HEK293 (cell line): ENCODE results near the gene ACER3.

ENCODE experiments used
- CTCF ChIA-PET: fragments of 350-600 bp; formaldehyde crosslinking; extraction: SDS; loops from one replicate; lab custom pipeline; 2021; ENCODE audit warnings: antibody characterized with exemption; lab: Yijun Ruan, JAX
- POLR2A ChIA-PET: fragments of 300-600 bp; formaldehyde crosslinking; extraction: SDS; loops from one replicate; lab custom pipeline; 2020; ENCODE audit warnings: antibody characterized with exemption, inconsistent platforms; lab: Yijun Ruan, JAX
- H3K27ac ChIP-seq: fragments of 200-500 bp; sonication (Bioruptor generic); 2 replicates; pipeline ENCODE4 v1.5.1; 2014; ENCODE audit warnings: low read depth, low read length, control low read depth, inconsistent platforms; ENCODE audit errors: extremely low read depth
- H3K36me3 ChIP-seq, 2 experiments: fragments of 200-500 bp in 1 of 2; sonication (Bioruptor generic) in 1 of 2; 1 replicate in 1 of 2; 2 replicates in 1 of 2; pipeline ENCODE4 v1.5.1; 2014 to 2017; ENCODE audit warnings: inconsistent platforms in 2 of 2, low read length in 2 of 2; ENCODE audit not compliant: control insufficient read depth in 2 of 2, insufficient read depth in 1 of 2
- H3K4me1 ChIP-seq: fragments of 200-500 bp; sonication (Bioruptor generic); 2 replicates; pipeline ENCODE4 v1.5.1; 2014; ENCODE audit warnings: mild to moderate bottlenecking, low read length, inconsistent platforms; ENCODE audit not compliant: control insufficient read depth, insufficient read depth
- H3K4me3 ChIP-seq: 2 replicates; pipeline ENCODE4 v1.5.1; 2011; ENCODE audit warnings: low read depth, mild to moderate bottlenecking, control low read depth, low read length, moderate library complexity
- H3K9me3 ChIP-seq: fragments of 200-500 bp; sonication (Bioruptor generic); 2 replicates; pipeline ENCODE4 v1.5.1; 2014; ENCODE audit warnings: low read depth, low read length, inconsistent platforms; ENCODE audit not compliant: control insufficient read depth, insufficient read depth
- GLI2 ChIP-seq: fragments of 450-650 bp; formaldehyde crosslinking; IDR thresholded peaks from 2 replicates; pipeline ENCODE4; 2017; ENCODE audit warnings: missing biosample characterization, missing genetic modification characterization, low read depth, borderline replicate concordance
- KLF8 ChIP-seq: fragments of 450-650 bp; formaldehyde crosslinking; IDR thresholded peaks from 2 replicates; pipeline ENCODE4 v1.5.1; 2016; ENCODE audit warnings: missing biosample characterization, missing genetic modification characterization
- OSR2 ChIP-seq: fragments of 450-650 bp; formaldehyde crosslinking; IDR thresholded peaks from 2 replicates; pipeline ENCODE4 v1.5.1; 2016; ENCODE audit warnings: missing biosample characterization, missing genetic modification characterization
- REPIN1 ChIP-seq: fragments of 450-650 bp; formaldehyde crosslinking; IDR thresholded peaks from 2 replicates; pipeline ENCODE4 v1.5.1; 2017; ENCODE audit warnings: missing biosample characterization, missing genetic modification characterization, low read depth
- SCRT1 ChIP-seq: fragments of 450-650 bp; formaldehyde crosslinking; IDR thresholded peaks from 2 replicates; pipeline ENCODE4 v1.5.1; 2016; ENCODE audit warnings: missing biosample characterization, missing genetic modification characterization, borderline replicate concordance
- SETDB1 ChIP-seq: IDR thresholded peaks from one replicate; pipeline ENCODE4 v1.6.1; 2017; ENCODE audit warnings: mild to moderate bottlenecking, low read length, moderate library complexity, mixed read lengths; ENCODE audit not compliant: insufficient read length
- TRIM28 ChIP-seq: IDR thresholded peaks from 2 replicates; pipeline ENCODE4 v1.6.1; 2011; ENCODE audit warnings: low read length, control low read depth, borderline replicate concordance
- WT1 ChIP-seq: fragments of 450-650 bp; formaldehyde crosslinking; IDR thresholded peaks from 2 replicates; pipeline ENCODE4 v1.5.1; 2016; ENCODE audit warnings: missing biosample characterization, missing genetic modification characterization
- ZBTB48 ChIP-seq: fragments of 450-650 bp; formaldehyde crosslinking; IDR thresholded peaks from 2 replicates; pipeline ENCODE4 v1.5.1; 2016; ENCODE audit warnings: missing biosample characterization, missing genetic modification characterization
- ZNF138 ChIP-seq: fragments of 450-650 bp; formaldehyde crosslinking; IDR thresholded peaks from 2 replicates; pipeline ENCODE4 v1.5.1; 2016; ENCODE audit warnings: missing biosample characterization, missing genetic modification characterization, borderline replicate concordance
- ZNF140 ChIP-seq: fragments of 450-650 bp; formaldehyde crosslinking; IDR thresholded peaks from 2 replicates; pipeline ENCODE4 v1.5.1; 2016; ENCODE audit warnings: missing biosample characterization, missing genetic modification characterization
- ZNF157 ChIP-seq: fragments of 450-650 bp; formaldehyde crosslinking; IDR thresholded peaks from 2 replicates; pipeline ENCODE4 v1.5.1; 2016; ENCODE audit warnings: missing biosample characterization, missing genetic modification characterization
- ZNF354C ChIP-seq: fragments of 450-650 bp; formaldehyde crosslinking; IDR thresholded peaks from 2 replicates; pipeline ENCODE4 v1.5.1; 2016; ENCODE audit warnings: missing biosample characterization, missing genetic modification characterization, low read depth, borderline replicate concordance
- ZNF366 ChIP-seq: fragments of 450-650 bp; formaldehyde crosslinking; conservative IDR thresholded peaks from 2 replicates; pipeline ENCODE4 v1.5.1; 2016; ENCODE audit warnings: missing biosample characterization, missing genetic modification characterization
- ZNF510 ChIP-seq: fragments of 450-650 bp; formaldehyde crosslinking; IDR thresholded peaks from 2 replicates; pipeline ENCODE4 v1.5.1; 2018; ENCODE audit warnings: mild to moderate bottlenecking, missing genetic modification characterization, missing biosample characterization; ENCODE audit not compliant: insufficient replicate concordance
- ZNF521 ChIP-seq: fragments of 450-650 bp; formaldehyde crosslinking; IDR thresholded peaks from 2 replicates; pipeline ENCODE4 v1.5.1; 2017; ENCODE audit warnings: missing biosample characterization, mild to moderate bottlenecking, missing genetic modification characterization
- ZNF544 ChIP-seq: fragments of 450-650 bp; formaldehyde crosslinking; IDR thresholded peaks from 2 replicates; pipeline ENCODE4 v1.5.0; 2017; ENCODE audit warnings: missing biosample characterization, missing genetic modification characterization
- ZNF555 ChIP-seq: fragments of 450-650 bp; formaldehyde crosslinking; conservative IDR thresholded peaks from 2 replicates; pipeline ENCODE4 v1.5.1; 2017; ENCODE audit warnings: missing biosample characterization, mild to moderate bottlenecking, missing genetic modification characterization, inconsistent platforms
- ZNF561 ChIP-seq: fragments of 450-650 bp; IDR thresholded peaks from 2 replicates; pipeline ENCODE4 v1.5.1; 2018; ENCODE audit warnings: missing biosample characterization, missing genetic modification characterization, borderline replicate concordance
- ZNF654 ChIP-seq: fragments of 450-650 bp; formaldehyde crosslinking; IDR thresholded peaks from 2 replicates; pipeline ENCODE4 v1.5.1; 2016; ENCODE audit warnings: low read depth, missing biosample characterization, missing genetic modification characterization
- ZNF785 ChIP-seq: fragments of 450-650 bp; formaldehyde crosslinking; IDR thresholded peaks from 2 replicates; pipeline ENCODE4 v1.5.1; 2016; ENCODE audit warnings: missing biosample characterization, missing genetic modification characterization
- ZNF791 ChIP-seq: fragments of 450-650 bp; formaldehyde crosslinking; IDR thresholded peaks from 2 replicates; pipeline ENCODE4 v1.5.1; 2016; ENCODE audit warnings: missing biosample characterization, missing genetic modification characterization
- ZNF843 ChIP-seq: fragments of 450-650 bp; formaldehyde crosslinking; IDR thresholded peaks from 2 replicates; pipeline ENCODE4 v1.5.1; 2016; ENCODE audit warnings: missing biosample characterization, missing genetic modification characterization
- TF ChIP-seq, protein P1 (sequence below): fragments of 450-650 bp; formaldehyde crosslinking; IDR thresholded peaks from 2 replicates; pipeline ENCODE4; 2016; ENCODE audit warnings: missing biosample characterization, missing genetic modification characterization
- TF ChIP-seq, protein P2 (sequence below): fragments of 450-650 bp; IDR thresholded peaks from 2 replicates; pipeline ENCODE4 v1.5.1; 2018; ENCODE audit warnings: missing biosample characterization, missing genetic modification characterization
- TF ChIP-seq, protein P3 (sequence below): fragments of 450-650 bp; formaldehyde crosslinking; IDR thresholded peaks from 2 replicates; pipeline ENCODE4 v1.5.1; 2016; ENCODE audit warnings: missing biosample characterization, missing genetic modification characterization
- TF ChIP-seq, protein P4 (sequence below): sonication (generic); formaldehyde crosslinking; IDR thresholded peaks from 2 replicates; pipeline ENCODE4 v1.8.1; 2022; ENCODE audit warnings: mild to moderate bottlenecking, moderate library complexity, missing genetic modification reagents
- TF ChIP-seq, protein P5 (sequence below): fragments of 450-650 bp; formaldehyde crosslinking; IDR thresholded peaks from 2 replicates; pipeline ENCODE4 v1.5.1; 2017; ENCODE audit warnings: missing biosample characterization, mild to moderate bottlenecking, missing genetic modification characterization, moderate library complexity

Gene ACER3

DNA sequence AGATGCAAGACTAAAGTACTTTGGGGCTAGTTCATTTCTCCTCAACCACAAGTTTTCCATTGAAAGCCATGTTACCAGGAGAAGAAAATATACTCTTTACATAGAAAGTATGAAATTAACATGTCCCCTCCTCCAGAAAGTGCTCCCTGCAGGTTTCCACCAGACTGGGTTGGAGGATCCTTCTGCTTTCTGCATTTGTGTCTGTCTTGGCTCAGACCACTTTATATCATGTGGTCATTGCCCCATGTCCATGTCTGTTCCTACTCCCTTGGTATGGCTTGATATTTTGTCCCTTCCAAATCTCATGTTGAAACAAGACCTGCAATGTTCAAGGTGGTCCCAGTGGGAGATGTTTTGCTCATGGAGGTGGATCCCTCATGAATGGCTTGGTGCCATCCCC, 28.4 kb upstream of the ACER3 start:
- TF ChIP-seq WT1 (tag by site-specific recombination), result no peak
- no peak for TF ChIP-seq ZNF843 (tag by site-specific recombination)
- no peak for TF ChIP-seq KLF8 (tag by site-specific recombination)
- no peak for TF ChIP-seq ZNF366 (tag by site-specific recombination)
- TF ChIP-seq, protein P1, sequence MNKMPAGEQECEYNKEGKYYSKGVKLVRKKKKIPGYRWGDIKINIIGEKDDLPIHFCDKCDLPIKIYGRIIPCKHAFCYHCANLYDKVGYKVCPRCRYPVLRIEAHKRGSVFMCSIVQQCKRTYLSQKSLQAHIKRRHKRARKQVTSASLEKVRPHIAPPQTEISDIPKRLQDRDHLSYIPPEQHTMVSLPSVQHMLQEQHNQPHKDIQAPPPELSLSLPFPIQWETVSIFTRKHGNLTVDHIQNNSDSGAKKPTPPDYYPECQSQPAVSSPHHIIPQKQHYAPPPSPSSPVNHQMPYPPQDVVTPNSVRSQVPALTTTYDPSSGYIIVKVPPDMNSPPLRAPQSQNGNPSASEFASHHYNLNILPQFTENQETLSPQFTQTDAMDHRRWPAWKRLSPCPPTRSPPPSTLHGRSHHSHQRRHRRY (tag by site-specific recombination), result no peak
- no peak for TF ChIP-seq ZBTB48 (tag by site-specific recombination)
- Histone ChIP-seq H3K36me3 (no peaks in the 10 kb centered on the region), H3K4me1 (no peaks in the 10 kb centered on the region), H3K27ac (no peak overlapping the region), H3K4me3 (no peak overlapping the region), H3K9me3 (no peaks in the 10 kb centered on the region)
- CTCF ChIA-PET, result interaction anchor here (1.0 kb wide), 1 partner anchor 87 kb away, joined by 3 read pairs; no protein-coding TSS in a partner anchor
- POLR2A ChIA-PET, result no interaction called here

DNA sequence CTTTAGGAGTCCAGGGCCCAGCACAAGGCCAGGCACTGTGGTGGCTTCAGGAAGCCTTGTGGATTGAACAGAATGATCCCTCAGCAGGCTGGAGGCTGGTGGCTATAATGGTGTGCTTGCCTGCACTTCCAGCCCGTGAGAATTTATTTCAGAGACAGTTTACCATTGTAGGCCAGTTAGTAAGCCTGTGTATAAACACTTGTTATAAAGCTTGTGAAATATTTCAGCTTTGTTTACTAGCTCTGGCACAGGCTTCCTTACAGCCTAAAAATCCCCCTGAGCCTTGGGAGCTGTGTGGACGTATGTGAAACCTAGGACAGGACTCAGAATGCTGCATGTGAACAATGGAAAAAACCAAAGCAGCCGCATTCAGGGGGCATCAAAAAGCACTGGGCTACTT, 26.6 kb upstream of the ACER3 start:
- Histone ChIP-seq H3K4me3 (no peak overlapping the region), H3K4me1 (no peaks in the 10 kb centered on the region), H3K36me3 (no peaks in the 10 kb centered on the region), H3K27ac (no peak overlapping the region), H3K9me3 (no peaks in the 10 kb centered on the region)
- ChIA-PET POLR2A (no interaction called here), CTCF (interaction anchor here (2.1 to 2.6 kb wide), 2 partner anchors 10 to 112 kb away, joined by 4 to 8 read pairs; no protein-coding TSS in a partner anchor)
- TF ChIP-seq ZNF140 (tag by site-specific recombination) (no peak), ZNF785 (no peak), ZNF654 (tag by site-specific recombination) (no peak), REPIN1 (no peak), TRIM28 (no peak), SCRT1 (no peak), GLI2 (tag by site-specific recombination) (no peak), ZNF510 (tag by site-specific recombination) (no peak), ZNF555 (tag by site-specific recombination) (no peak), SETDB1 (no peak), ZNF157 (tag by site-specific recombination) (no peak), ZNF791 (no peak), OSR2 (tag by site-specific recombination) (no peak)
- TF ChIP-seq, protein P2, sequence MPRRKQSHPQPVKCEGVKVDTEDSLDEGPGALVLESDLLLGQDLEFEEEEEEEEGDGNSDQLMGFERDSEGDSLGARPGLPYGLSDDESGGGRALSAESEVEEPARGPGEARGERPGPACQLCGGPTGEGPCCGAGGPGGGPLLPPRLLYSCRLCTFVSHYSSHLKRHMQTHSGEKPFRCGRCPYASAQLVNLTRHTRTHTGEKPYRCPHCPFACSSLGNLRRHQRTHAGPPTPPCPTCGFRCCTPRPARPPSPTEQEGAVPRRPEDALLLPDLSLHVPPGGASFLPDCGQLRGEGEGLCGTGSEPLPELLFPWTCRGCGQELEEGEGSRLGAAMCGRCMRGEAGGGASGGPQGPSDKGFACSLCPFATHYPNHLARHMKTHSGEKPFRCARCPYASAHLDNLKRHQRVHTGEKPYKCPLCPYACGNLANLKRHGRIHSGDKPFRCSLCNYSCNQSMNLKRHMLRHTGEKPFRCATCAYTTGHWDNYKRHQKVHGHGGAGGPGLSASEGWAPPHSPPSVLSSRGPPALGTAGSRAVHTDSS (tag by site-specific recombination), result no peak
- TF ChIP-seq, protein P3, sequence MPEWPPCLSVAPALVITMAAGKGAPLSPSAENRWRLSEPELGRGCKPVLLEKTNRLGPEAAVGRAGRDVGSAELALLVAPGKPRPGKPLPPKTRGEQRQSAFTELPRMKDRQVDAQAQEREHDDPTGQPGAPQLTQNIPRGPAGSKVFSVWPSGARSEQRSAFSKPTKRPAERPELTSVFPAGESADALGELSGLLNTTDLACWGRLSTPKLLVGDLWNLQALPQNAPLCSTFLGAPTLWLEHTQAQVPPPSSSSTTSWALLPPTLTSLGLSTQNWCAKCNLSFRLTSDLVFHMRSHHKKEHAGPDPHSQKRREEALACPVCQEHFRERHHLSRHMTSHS (tag by site-specific recombination), result no peak

DNA sequence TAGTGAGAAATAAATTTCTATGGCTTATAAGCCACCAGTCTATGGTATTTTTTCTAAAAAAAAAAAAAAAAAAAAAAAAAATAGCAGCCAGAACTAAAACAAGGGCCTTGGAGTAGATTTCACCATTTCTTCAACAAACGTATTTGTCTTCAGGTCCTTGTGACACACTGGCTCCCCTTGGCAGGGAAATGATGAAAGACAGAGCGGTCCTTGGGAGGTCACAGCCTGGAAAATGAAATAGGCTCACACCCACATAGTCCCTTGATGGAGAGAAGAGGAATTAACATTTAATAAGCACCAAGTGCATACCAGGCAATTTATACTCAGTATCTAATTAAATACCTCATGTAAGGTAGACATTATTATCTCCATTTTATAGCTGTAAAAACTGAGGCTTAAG, 25.7 kb upstream of the ACER3 start:
- H3K4me1 ChIP-seq, result no peaks in the 10 kb centered on the region
- no peak overlapping the region for H3K4me3 ChIP-seq
- H3K36me3 ChIP-seq, result no peaks in the 10 kb centered on the region
- H3K9me3 ChIP-seq, result no peaks in the 10 kb centered on the region
- ChIA-PET POLR2A (no interaction called here), CTCF (interaction anchor here (0.8 to 2.6 kb wide), 3 partner anchors 11 to 113 kb away, joined by 4 to 8 read pairs (median 6); no protein-coding TSS in a partner anchor)
- no peak overlapping the region for H3K27ac ChIP-seq
- TF ChIP-seq ZNF544 (no peak), ZNF138 (no peak), KLF8 (tag by site-specific recombination) (no peak), ZNF521 (no peak), ZNF561 (tag by site-specific recombination) (no peak), ZNF354C (tag by site-specific recombination) (no peak), TRIM28 (no peak)
- TF ChIP-seq, protein P4, sequence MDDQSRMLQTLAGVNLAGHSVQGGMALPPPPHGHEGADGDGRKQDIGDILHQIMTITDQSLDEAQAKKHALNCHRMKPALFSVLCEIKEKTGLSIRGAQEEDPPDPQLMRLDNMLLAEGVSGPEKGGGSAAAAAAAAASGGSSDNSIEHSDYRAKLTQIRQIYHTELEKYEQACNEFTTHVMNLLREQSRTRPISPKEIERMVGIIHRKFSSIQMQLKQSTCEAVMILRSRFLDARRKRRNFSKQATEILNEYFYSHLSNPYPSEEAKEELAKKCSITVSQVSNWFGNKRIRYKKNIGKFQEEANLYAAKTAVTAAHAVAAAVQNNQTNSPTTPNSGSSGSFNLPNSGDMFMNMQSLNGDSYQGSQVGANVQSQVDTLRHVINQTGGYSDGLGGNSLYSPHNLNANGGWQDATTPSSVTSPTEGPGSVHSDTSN, result no peak
- TF ChIP-seq, protein P5, sequence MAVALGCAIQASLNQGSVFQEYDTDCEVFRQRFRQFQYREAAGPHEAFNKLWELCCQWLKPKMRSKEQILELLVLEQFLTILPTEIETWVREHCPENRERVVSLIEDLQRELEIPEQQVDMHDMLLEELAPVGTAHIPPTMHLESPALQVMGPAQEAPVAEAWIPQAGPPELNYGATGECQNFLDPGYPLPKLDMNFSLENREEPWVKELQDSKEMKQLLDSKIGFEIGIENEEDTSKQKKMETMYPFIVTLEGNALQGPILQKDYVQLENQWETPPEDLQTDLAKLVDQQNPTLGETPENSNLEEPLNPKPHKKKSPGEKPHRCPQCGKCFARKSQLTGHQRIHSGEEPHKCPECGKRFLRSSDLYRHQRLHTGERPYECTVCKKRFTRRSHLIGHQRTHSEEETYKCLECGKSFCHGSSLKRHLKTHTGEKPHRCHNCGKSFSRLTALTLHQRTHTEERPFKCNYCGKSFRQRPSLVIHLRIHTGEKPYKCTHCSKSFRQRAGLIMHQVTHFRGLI (tag by site-specific recombination), result no peak
